SK-N-SH treated with all-trans-retinoic acid at 6 μM for 48 hours (cell line): ENCODE data around the gene RNU7-1.

ENCODE experiments used
- ATAC-seq: fragments of 200-7000 bp; cut with Tn5 transposase; 3 replicates; pipeline ENCODE4 v1.9.1; 2020; ENCODE audit warnings: mild to moderate bottlenecking, moderate library complexity
- ARNTL ChIP-seq: fragments of 450-650 bp; formaldehyde crosslinking; IDR thresholded peaks from 2 replicates; pipeline ENCODE4 v1.5.0; 2020; ENCODE audit warnings: low read depth, mild to moderate bottlenecking, moderate library complexity, borderline replicate concordance
- BACH2 ChIP-seq: fragments of 250-450 bp; sonication (Bioruptor Pico); IDR thresholded peaks from 2 replicates; pipeline ENCODE4 v1.9.0; 2021; ENCODE audit warnings: mild to moderate bottlenecking, borderline replicate concordance
- CSDC2 ChIP-seq: fragments of 250-450 bp; sonication (Bioruptor Pico); IDR thresholded peaks from 2 replicates; pipeline ENCODE4 v1.5.0; 2020; ENCODE audit warnings: mild to moderate bottlenecking, moderate library complexity
- ESRRG ChIP-seq: fragments of 250-450 bp; sonication (Bioruptor Pico); IDR thresholded peaks from 2 replicates; pipeline ENCODE4 v1.6.1; 2021; ENCODE audit warnings: mild to moderate bottlenecking
- GLIS3 ChIP-seq: fragments of 250-450 bp; sonication (Bioruptor Pico); IDR thresholded peaks from 2 replicates; pipeline ENCODE4 v1.5.0; 2020; ENCODE audit warnings: mild to moderate bottlenecking, moderate library complexity
- ISL1 ChIP-seq: fragments of 250-450 bp; sonication (Bioruptor Pico); IDR thresholded peaks from 2 replicates; pipeline ENCODE4 v2.1.2; 2022; ENCODE audit warnings: mild to moderate bottlenecking, moderate library complexity
- OSR1 ChIP-seq: fragments of 250-450 bp; sonication (Bioruptor Pico); IDR thresholded peaks from 2 replicates; pipeline ENCODE4 v1.8.0; 2022; ENCODE audit warnings: moderate library complexity, mild to moderate bottlenecking, inconsistent platforms
- PPARA ChIP-seq: fragments of 250-450 bp; sonication (Bioruptor Pico); IDR thresholded peaks from 2 replicates; pipeline ENCODE4 v1.5.0; 2020; ENCODE audit warnings: mild to moderate bottlenecking, borderline replicate concordance
- RARB ChIP-seq: fragments of 250-450 bp; sonication (Bioruptor Pico); IDR thresholded peaks from 2 replicates; pipeline ENCODE4 v1.8.0; 2021; ENCODE audit warnings: mild to moderate bottlenecking, moderate library complexity
- SNAI2 ChIP-seq: fragments of 250-450 bp; sonication (Bioruptor Pico); IDR thresholded peaks from 2 replicates; pipeline ENCODE4 v1.5.0; 2020; ENCODE audit warnings: mild to moderate bottlenecking, moderate library complexity
- TCF4 ChIP-seq: fragments of 250-450 bp; sonication (Bioruptor Pico); IDR thresholded peaks from 2 replicates; pipeline ENCODE4 v1.8.0; 2021; ENCODE audit warnings: mild to moderate bottlenecking, moderate library complexity, borderline replicate concordance
- TOX ChIP-seq: fragments of 250-450 bp; sonication (Bioruptor Pico); IDR thresholded peaks from 2 replicates; pipeline ENCODE4 v1.8.0; 2021; ENCODE audit warnings: mild to moderate bottlenecking, moderate library complexity, borderline replicate concordance
- ZC3H10 ChIP-seq: fragments of 250-450 bp; sonication (Bioruptor Pico); IDR thresholded peaks from 2 replicates; pipeline ENCODE4 v1.5.1; 2021; ENCODE audit warnings: mild to moderate bottlenecking, moderate library complexity
- ZFP3 ChIP-seq: fragments of 250-450 bp; sonication (Bioruptor Pico); IDR thresholded peaks from 2 replicates; pipeline ENCODE4 v1.5.0; 2020; ENCODE audit warnings: mild to moderate bottlenecking, moderate library complexity
- ZFP30 ChIP-seq: fragments of 450-650 bp; formaldehyde crosslinking; IDR thresholded peaks from 2 replicates; pipeline ENCODE4 v1.5.0; 2022; ENCODE audit warnings: mild to moderate bottlenecking, moderate library complexity
- ZNF565 ChIP-seq: fragments of 450-650 bp; formaldehyde crosslinking; conservative IDR thresholded peaks from 2 replicates; pipeline ENCODE4 v1.5.0; 2020; ENCODE audit warnings: low read depth, mild to moderate bottlenecking, moderate library complexity
- ZNF70 ChIP-seq: fragments of 450-650 bp; formaldehyde crosslinking; IDR thresholded peaks from 2 replicates; pipeline ENCODE4 v1.5.0; 2020; ENCODE audit warnings: mild to moderate bottlenecking, moderate library complexity
- ZNF8 ChIP-seq: fragments of 450-650 bp; formaldehyde crosslinking; IDR thresholded peaks from 2 replicates; pipeline ENCODE4 v1.5.0; 2020; ENCODE audit warnings: mild to moderate bottlenecking, moderate library complexity
- TF ChIP-seq, protein P1 (sequence below): fragments of 250-450 bp; sonication (Bioruptor Pico); IDR thresholded peaks from 2 replicates; pipeline ENCODE4 v1.8.0; 2021; ENCODE audit warnings: low read depth, mild to moderate bottlenecking, moderate library complexity, borderline replicate concordance
- TF ChIP-seq, protein P2 (sequence below): fragments of 250-450 bp; sonication (Bioruptor Pico); IDR thresholded peaks from 2 replicates; pipeline ENCODE4 v1.5.0; 2020; ENCODE audit warnings: mild to moderate bottlenecking, moderate library complexity
- TF ChIP-seq, protein P3 (sequence below): fragments of 250-450 bp; sonication (Bioruptor Pico); IDR thresholded peaks from 2 replicates; pipeline ENCODE4 v1.5.1; 2020; ENCODE audit warnings: low read depth, mild to moderate bottlenecking, moderate library complexity
- TF ChIP-seq, protein P4 (sequence below): fragments of 250-450 bp; sonication (Bioruptor Pico); IDR thresholded peaks from 2 replicates; pipeline ENCODE4 v1.8.0; 2020; ENCODE audit warnings: mild to moderate bottlenecking, moderate library complexity, borderline replicate concordance
- TF ChIP-seq, protein P5 (sequence below): fragments of 250-450 bp; sonication (Bioruptor Pico); IDR thresholded peaks from 2 replicates; pipeline ENCODE4 v1.5.1; 2021; ENCODE audit warnings: mild to moderate bottlenecking, moderate library complexity

RNU7-1 gene

DNA sequence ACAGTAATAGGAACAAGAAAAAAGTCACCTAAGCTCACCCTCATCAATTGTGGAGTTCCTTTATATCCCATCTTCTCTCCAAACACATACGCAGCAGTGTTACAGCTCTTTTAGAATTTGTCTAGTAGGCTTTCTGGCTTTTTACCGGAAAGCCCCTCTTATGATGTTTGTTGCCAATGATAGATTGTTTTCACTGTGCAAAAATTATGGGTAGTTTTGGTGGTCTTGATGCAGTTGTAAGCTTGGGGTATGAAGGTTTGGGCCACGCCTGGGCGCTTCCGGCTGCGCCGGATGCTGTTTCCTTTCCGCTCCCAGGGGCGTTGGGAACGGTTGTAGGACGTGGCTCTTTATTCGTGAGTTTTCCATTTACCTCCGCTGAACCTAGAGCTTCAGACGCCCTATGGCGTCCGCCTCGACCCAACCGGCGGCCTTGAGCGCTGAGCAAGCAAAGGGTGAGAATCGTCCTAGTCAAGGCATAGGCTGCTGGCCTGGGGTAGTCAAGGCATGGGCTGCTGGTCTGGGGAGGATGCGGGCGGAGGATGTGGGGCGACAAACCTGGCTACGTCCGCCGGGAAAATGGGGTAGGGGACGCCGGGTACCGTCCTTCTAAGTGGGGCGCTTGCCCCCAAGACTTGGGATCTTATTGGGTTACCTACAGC lies at the start of gene RNU7-1, which contains the start of gene C12orf57:
Gene RNU7-1, plus strand, starts transcription at position 95 of the 659 bp plus-strand sequence.
Gene C12orf57, plus strand, starts transcription at position 301 of the 659 bp plus-strand sequence. Its CDS starts 100 bp downstream, at position 401.
- TF ChIP-seq ZC3H10 (CRISPR knock-in tag) = peak; percentile 98
- TF ChIP-seq SNAI2 = peak; percentile 94
- TF ChIP-seq ZNF8 (CRISPR knock-in tag) = peak; percentile 80
- peak; percentile 79 for TF ChIP-seq TCF4 (CRISPR knock-in tag)
- TF ChIP-seq GLIS3 (CRISPR knock-in tag) = peak; percentile 100
- TF ChIP-seq ZNF565 (CRISPR knock-in tag) = peak; percentile 98
- TF ChIP-seq ZFP3 (CRISPR knock-in tag) = peak; percentile 66; the same call in 1 of the 2 replicates
- no peak for TF ChIP-seq BACH2 (CRISPR knock-in tag)
- TF ChIP-seq PPARA (CRISPR knock-in tag) = peak; percentile 97
- TF ChIP-seq, protein P1, sequence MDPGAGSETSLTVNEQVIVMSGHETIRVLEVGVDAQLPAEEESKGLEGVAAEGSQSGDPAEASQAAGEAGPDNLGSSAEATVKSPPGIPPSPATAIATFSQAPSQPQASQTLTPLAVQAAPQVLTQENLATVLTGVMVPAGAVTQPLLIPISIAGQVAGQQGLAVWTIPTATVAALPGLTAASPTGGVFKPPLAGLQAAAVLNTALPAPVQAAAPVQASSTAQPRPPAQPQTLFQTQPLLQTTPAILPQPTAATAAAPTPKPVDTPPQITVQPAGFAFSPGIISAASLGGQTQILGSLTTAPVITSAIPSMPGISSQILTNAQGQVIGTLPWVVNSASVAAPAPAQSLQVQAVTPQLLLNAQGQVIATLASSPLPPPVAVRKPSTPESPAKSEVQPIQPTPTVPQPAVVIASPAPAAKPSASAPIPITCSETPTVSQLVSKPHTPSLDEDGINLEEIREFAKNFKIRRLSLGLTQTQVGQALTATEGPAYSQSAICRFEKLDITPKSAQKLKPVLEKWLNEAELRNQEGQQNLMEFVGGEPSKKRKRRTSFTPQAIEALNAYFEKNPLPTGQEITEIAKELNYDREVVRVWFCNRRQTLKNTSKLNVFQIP = peak; percentile 99
- peak; percentile 77 for TF ChIP-seq ZNF70 (CRISPR knock-in tag)
- no peak for TF ChIP-seq OSR1
- TF ChIP-seq ARNTL = peak; percentile 92
- TF ChIP-seq CSDC2 = peak; percentile 77
- peak; percentile 98 for TF ChIP-seq TOX
- TF ChIP-seq ISL1 (CRISPR knock-in tag) = no peak
- TF ChIP-seq ZFP30 = peak; percentile 83
- TF ChIP-seq, protein P2, sequence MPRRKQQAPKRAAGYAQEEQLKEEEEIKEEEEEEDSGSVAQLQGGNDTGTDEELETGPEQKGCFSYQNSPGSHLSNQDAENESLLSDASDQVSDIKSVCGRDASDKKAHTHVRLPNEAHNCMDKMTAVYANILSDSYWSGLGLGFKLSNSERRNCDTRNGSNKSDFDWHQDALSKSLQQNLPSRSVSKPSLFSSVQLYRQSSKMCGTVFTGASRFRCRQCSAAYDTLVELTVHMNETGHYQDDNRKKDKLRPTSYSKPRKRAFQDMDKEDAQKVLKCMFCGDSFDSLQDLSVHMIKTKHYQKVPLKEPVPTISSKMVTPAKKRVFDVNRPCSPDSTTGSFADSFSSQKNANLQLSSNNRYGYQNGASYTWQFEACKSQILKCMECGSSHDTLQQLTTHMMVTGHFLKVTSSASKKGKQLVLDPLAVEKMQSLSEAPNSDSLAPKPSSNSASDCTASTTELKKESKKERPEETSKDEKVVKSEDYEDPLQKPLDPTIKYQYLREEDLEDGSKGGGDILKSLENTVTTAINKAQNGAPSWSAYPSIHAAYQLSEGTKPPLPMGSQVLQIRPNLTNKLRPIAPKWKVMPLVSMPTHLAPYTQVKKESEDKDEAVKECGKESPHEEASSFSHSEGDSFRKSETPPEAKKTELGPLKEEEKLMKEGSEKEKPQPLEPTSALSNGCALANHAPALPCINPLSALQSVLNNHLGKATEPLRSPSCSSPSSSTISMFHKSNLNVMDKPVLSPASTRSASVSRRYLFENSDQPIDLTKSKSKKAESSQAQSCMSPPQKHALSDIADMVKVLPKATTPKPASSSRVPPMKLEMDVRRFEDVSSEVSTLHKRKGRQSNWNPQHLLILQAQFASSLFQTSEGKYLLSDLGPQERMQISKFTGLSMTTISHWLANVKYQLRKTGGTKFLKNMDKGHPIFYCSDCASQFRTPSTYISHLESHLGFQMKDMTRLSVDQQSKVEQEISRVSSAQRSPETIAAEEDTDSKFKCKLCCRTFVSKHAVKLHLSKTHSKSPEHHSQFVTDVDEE = peak; percentile 90
- TF ChIP-seq, protein P3, sequence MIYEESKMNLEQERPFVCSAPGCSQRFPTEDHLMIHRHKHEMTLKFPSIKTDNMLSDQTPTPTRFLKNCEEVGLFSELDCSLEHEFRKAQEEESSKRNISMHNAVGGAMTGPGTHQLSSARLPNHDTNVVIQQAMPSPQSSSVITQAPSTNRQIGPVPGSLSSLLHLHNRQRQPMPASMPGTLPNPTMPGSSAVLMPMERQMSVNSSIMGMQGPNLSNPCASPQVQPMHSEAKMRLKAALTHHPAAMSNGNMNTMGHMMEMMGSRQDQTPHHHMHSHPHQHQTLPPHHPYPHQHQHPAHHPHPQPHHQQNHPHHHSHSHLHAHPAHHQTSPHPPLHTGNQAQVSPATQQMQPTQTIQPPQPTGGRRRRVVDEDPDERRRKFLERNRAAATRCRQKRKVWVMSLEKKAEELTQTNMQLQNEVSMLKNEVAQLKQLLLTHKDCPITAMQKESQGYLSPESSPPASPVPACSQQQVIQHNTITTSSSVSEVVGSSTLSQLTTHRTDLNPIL (CRISPR knock-in tag) = peak; percentile 100
- TF ChIP-seq, protein P4, sequence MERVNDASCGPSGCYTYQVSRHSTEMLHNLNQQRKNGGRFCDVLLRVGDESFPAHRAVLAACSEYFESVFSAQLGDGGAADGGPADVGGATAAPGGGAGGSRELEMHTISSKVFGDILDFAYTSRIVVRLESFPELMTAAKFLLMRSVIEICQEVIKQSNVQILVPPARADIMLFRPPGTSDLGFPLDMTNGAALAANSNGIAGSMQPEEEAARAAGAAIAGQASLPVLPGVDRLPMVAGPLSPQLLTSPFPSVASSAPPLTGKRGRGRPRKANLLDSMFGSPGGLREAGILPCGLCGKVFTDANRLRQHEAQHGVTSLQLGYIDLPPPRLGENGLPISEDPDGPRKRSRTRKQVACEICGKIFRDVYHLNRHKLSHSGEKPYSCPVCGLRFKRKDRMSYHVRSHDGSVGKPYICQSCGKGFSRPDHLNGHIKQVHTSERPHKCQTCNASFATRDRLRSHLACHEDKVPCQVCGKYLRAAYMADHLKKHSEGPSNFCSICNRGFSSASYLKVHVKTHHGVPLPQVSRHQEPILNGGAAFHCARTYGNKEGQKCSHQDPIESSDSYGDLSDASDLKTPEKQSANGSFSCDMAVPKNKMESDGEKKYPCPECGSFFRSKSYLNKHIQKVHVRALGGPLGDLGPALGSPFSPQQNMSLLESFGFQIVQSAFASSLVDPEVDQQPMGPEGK (CRISPR knock-in tag) = peak; percentile 99
- TF ChIP-seq ESRRG (CRISPR knock-in tag) = peak; percentile 99
- TF ChIP-seq, protein P5, sequence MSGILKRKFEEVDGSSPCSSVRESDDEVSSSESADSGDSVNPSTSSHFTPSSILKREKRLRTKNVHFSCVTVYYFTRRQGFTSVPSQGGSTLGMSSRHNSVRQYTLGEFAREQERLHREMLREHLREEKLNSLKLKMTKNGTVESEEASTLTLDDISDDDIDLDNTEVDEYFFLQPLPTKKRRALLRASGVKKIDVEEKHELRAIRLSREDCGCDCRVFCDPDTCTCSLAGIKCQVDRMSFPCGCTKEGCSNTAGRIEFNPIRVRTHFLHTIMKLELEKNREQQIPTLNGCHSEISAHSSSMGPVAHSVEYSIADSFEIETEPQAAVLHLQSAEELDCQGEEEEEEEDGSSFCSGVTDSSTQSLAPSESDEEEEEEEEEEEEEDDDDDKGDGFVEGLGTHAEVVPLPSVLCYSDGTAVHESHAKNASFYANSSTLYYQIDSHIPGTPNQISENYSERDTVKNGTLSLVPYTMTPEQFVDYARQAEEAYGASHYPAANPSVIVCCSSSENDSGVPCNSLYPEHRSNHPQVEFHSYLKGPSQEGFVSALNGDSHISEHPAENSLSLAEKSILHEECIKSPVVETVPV (CRISPR knock-in tag) = peak; percentile 99
- TF ChIP-seq RARB (CRISPR knock-in tag) = peak; percentile 99
- ATAC-seq = peak; percentile 70

DNA sequence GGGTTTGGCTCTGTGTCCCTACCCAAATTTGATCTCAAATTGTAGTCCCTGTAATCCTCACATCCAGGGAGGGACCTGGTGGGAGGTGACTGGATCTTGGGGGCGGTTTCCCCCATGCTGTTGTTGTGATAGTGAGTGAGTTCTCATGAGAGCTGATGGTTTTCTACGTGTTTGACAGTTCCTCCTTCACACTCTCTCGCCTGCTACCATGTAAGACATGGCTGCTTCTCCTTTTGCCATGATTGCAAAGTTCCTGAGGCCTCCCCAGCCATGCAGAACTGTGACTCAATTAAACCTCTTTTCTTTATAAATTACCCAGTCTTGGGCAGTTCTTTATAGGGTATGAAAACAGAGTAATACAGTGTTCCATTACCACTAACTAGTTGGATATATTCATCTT lies 49.3 kb upstream of the RNU7-1 start:
- no peak for ATAC-seq
- TF ChIP-seq, protein P4 (CRISPR knock-in tag) = no peak
- TF ChIP-seq SNAI2 (no peak), ISL1 (CRISPR knock-in tag) (no peak), ARNTL (no peak), GLIS3 (CRISPR knock-in tag) (no peak), ZFP30 (no peak), RARB (CRISPR knock-in tag) (no peak), CSDC2 (no peak), PPARA (CRISPR knock-in tag) (no peak), ZNF565 (CRISPR knock-in tag) (no peak), ZNF70 (CRISPR knock-in tag) (no peak), ZNF8 (CRISPR knock-in tag) (no peak)
- TF ChIP-seq, protein P2 = no peak
- TF ChIP-seq, protein P5 (CRISPR knock-in tag) = no peak
